ENCODE data around the gene CFAP46.

CFAP46 gene

GRCh38 chr10:132875435-132875834 lies 66.9 kb downstream of the CFAP46 start:
- intact Hi-C loops (cut with DNase I; ENCODE audit: low total_unique reads), result no loop called here
- H3K36me3 ChIP-seq, result no peaks in the 10 kb centered on the region
- TF ChIP-seq CTCF (IDR thresholded peaks at IDR 0.05), result no peak
- peaks cover 0 to 6% (median 0%) of the 10 kb centered on the region in 4 donors for H3K4me1 ChIP-seq
- peaks cover 0 to 10% (median 6%) of the 10 kb centered on the region in 3 donors for H3K9me3 ChIP-seq
- no peak overlapping the region for H3K27ac ChIP-seq
- H3K27me3 ChIP-seq, result peaks cover 0 to 56% of the 10 kb centered on the region in 2 donors
- no peak overlapping the region for H3K4me3 ChIP-seq
- DNase-seq, result no peak

- Histone ChIP-seq H3K9me3 (peaks cover 0 to 17% (median 6%) of the 10 kb centered on the region in 3 donors), H3K4me3 (no peak overlapping the region), H3K4me1 (no peaks in the 10 kb centered on the region), H3K36me3 (no peaks in the 10 kb centered on the region), H3K27me3 (peaks cover 0 to 42% of the 10 kb centered on the region in 2 donors), H3K27ac (no peak overlapping the region)
- TF ChIP-seq CTCF (IDR thresholded peaks at IDR 0.05), result no peak
- intact Hi-C loops (cut with DNase I; ENCODE audit: low total_unique reads), result no loop called here
- DNase-seq, result peak in 1 of 2 donors; percentile 23
These were observed 69.0 kb downstream of the CFAP46 start for GRCh38 chr10:132873395-132873794.

- H3K9me3 ChIP-seq, result peaks cover 0 to 17% (median 6%) of the 10 kb centered on the region in 3 donors
- H3K27me3 ChIP-seq, result peaks cover 0 to 39% of the 10 kb centered on the region in 2 donors
- TF ChIP-seq CTCF (IDR thresholded peaks at IDR 0.05), result no peak
- no peak overlapping the region for H3K27ac ChIP-seq
- H3K4me3 ChIP-seq, result no peak overlapping the region
- DNase-seq, result peak in 1 of 2 donors; percentile 31
- no peaks in the 10 kb centered on the region for H3K36me3 ChIP-seq
- intact Hi-C loops (cut with DNase I; ENCODE audit: low total_unique reads), result no loop called here
- no peaks in the 10 kb centered on the region for H3K4me1 ChIP-seq
These were observed 69.7 kb downstream of the CFAP46 start for GRCh38 chr10:132872658-132873057.

- no peak overlapping the region for H3K27ac ChIP-seq
- H3K27me3 ChIP-seq, result peaks cover 0 to 31% of the 10 kb centered on the region in 2 donors
- H3K36me3 ChIP-seq, result no peaks in the 10 kb centered on the region
- no peak for TF ChIP-seq CTCF (IDR thresholded peaks at IDR 0.05)
- H3K4me1 ChIP-seq, result no peaks in the 10 kb centered on the region
- intact Hi-C loops (cut with DNase I; ENCODE audit: low total_unique reads), result no loop called here
- peaks cover 0 to 17% (median 5%) of the 10 kb centered on the region in 3 donors for H3K9me3 ChIP-seq
- no peak overlapping the region for H3K4me3 ChIP-seq
- peak; percentile 8 to 20 for DNase-seq
These were observed 71.9 kb downstream of the CFAP46 start for GRCh38 chr10:132870426-132870825.

- Histone ChIP-seq H3K9me3 (peaks cover 0 to 17% (median 0%) of the 10 kb centered on the region in 3 donors), H3K4me1 (no peaks in the 10 kb centered on the region), H3K36me3 (no peaks in the 10 kb centered on the region), H3K27ac (no peak overlapping the region), H3K27me3 (peaks cover 0 to 34% of the 10 kb centered on the region in 2 donors), H3K4me3 (no peak overlapping the region)
- TF ChIP-seq CTCF (IDR thresholded peaks at IDR 0.05), result no peak
- intact Hi-C loops (cut with DNase I; ENCODE audit: low total_unique reads), result no loop called here
- DNase-seq, result peak in 1 of 2 donors; percentile 15
These were observed 72.7 kb downstream of the CFAP46 start for GRCh38 chr10:132869621-132870020.

- Histone ChIP-seq H3K9me3 (peaks cover 0 to 17% (median 0%) of the 10 kb centered on the region in 3 donors), H3K4me1 (no peaks in the 10 kb centered on the region), H3K27me3 (peaks cover 0 to 40% of the 10 kb centered on the region in 2 donors), H3K36me3 (no peaks in the 10 kb centered on the region), H3K27ac (no peak overlapping the region), H3K4me3 (no peak overlapping the region)
- peak; percentile 12 to 41 for DNase-seq
- TF ChIP-seq CTCF (IDR thresholded peaks at IDR 0.05), result no peak
- intact Hi-C loops (cut with DNase I; ENCODE audit: low total_unique reads), result no loop called here
These were observed 73.4 kb downstream of the CFAP46 start for GRCh38 chr10:132868995-132869394.

Measured in tibial artery (tissue), 4 donors.